Measurements from ENCODE around the gene CILP.
A peak's percentile ranks its signal among the peaks of the same experiment; 100 is the strongest.

DNA sequence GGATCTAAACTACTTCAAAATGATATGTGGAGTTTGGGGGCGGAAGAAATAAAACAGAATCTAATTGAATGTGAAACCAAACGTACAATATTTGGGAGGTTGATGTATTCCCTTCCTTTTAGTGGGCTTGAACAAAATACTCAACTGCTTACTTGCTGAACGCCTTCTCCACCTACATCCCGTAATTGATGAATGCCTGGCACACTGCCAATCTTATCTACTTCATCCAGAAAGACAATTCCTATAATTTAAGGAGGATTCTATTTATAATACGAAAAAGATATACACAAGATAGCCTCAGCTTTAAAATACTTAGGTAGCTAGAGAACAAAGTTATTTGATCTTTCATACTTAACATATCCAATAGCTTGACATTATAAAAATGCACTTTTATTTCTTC, 54.6 kb downstream of the CILP start:
- TF ChIP-seq RAD21 (IDR thresholded peaks at IDR 0.05; ENCODE audit: low read depth) (no peak), EP300 (IDR thresholded peaks at IDR 0.05; ENCODE audit: borderline replicate concordance) (no peak), YY1 (IDR thresholded peaks at IDR 0.05; ENCODE audit: low read depth) (no peak), CREB1 (IDR thresholded peaks at IDR 0.05; ENCODE audit: low read depth) (no peak), EGR1 (IDR thresholded peaks at IDR 0.05) (no peak), NFIC (IDR thresholded peaks at IDR 0.05) (0 out of 2 replicates have a peak, but pooled peaks have one; percentile 25), FOXM1 (IDR thresholded peaks at IDR 0.05; ENCODE audit: borderline replicate concordance, low read depth) (no peak), TAF1 (IDR thresholded peaks at IDR 0.05; ENCODE audit: low read depth) (no peak)
- TF ChIP-seq, protein P1, sequence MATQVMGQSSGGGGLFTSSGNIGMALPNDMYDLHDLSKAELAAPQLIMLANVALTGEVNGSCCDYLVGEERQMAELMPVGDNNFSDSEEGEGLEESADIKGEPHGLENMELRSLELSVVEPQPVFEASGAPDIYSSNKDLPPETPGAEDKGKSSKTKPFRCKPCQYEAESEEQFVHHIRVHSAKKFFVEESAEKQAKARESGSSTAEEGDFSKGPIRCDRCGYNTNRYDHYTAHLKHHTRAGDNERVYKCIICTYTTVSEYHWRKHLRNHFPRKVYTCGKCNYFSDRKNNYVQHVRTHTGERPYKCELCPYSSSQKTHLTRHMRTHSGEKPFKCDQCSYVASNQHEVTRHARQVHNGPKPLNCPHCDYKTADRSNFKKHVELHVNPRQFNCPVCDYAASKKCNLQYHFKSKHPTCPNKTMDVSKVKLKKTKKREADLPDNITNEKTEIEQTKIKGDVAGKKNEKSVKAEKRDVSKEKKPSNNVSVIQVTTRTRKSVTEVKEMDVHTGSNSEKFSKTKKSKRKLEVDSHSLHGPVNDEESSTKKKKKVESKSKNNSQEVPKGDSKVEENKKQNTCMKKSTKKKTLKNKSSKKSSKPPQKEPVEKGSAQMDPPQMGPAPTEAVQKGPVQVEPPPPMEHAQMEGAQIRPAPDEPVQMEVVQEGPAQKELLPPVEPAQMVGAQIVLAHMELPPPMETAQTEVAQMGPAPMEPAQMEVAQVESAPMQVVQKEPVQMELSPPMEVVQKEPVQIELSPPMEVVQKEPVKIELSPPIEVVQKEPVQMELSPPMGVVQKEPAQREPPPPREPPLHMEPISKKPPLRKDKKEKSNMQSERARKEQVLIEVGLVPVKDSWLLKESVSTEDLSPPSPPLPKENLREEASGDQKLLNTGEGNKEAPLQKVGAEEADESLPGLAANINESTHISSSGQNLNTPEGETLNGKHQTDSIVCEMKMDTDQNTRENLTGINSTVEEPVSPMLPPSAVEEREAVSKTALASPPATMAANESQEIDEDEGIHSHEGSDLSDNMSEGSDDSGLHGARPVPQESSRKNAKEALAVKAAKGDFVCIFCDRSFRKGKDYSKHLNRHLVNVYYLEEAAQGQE (IDR thresholded peaks at IDR 0.05; ENCODE audit: low read depth) = no peak
- TF ChIP-seq, protein P2, sequence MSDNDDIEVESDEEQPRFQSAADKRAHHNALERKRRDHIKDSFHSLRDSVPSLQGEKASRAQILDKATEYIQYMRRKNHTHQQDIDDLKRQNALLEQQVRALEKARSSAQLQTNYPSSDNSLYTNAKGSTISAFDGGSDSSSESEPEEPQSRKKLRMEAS (IDR thresholded peaks at IDR 0.05) = no peak
